Measurements from ENCODE around the gene LAMA5.

Gene LAMA5

DNA sequence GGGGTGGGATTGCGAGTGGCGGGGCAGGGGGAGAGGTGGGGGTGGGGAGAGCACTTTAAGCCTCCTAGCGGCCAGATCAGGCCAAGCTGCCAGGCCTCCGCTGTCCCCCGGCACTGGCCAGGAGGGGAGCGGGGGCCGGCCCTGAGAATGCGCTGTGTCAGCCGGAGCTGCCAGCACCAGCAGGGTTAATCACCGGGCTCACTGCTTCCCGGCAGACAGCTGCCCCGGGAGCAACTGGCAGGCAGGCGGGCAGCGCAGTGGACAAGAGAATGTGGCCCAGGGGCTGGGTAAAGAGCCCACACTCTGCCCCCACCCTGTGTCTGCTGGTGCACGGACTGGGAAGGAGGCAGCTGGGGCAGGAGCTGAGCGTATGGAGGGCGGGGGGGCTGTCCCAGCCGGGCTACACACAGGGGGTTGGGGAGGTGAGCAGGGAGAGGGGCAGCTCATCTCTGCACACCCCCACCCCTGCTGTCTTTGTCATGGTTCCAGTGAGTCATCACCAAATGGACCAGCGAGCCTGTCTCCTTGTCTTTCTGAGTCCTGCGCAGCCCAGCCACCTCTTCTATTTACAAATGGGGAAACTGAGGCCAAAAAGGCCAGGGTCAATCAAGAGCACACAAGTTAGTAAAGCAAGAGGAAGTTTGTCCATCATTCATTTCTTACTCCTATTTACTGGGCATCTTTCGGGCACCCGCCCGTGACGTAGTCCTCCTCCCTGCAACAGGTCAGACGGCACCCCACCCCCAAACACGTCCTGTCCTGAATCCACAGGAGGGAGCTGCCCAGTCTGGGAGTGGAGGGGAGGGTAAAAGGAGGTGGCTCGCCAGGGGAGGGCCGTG lies 2.1 kb upstream of the LAMA5 start:
- peak; percentile 51 for DNase-seq

DNA sequence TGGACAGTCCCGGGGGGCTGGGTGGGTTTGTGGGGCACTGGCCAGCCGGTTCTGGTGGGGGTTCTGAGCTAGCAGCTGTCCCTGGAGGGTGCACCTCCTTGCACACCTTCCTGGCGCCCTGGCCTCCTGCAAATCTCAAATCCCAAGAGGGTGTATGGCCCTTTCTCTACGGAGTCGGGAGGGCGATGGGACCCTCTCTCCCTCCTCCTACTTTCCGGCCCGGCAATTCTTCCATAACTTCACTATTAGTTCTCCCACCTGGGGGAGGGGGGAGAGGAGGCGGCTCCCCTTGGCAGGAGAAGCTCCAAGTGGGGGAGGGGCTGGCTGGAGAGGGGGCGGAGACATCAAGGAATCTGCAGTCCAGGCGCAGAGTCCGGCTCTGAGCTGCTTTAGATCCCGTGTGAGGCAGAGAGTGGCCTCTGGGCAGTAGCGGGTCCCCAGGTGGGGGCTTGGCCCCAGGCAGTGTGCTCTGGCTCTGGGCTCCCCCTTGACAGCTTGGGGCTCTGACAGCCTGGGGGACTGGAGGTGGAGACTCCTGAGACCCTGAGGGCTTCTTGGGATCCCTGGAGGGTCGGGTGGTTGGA lies 1.4 kb upstream of the LAMA5 start:
- DNase-seq, result peak; percentile 28

DNA sequence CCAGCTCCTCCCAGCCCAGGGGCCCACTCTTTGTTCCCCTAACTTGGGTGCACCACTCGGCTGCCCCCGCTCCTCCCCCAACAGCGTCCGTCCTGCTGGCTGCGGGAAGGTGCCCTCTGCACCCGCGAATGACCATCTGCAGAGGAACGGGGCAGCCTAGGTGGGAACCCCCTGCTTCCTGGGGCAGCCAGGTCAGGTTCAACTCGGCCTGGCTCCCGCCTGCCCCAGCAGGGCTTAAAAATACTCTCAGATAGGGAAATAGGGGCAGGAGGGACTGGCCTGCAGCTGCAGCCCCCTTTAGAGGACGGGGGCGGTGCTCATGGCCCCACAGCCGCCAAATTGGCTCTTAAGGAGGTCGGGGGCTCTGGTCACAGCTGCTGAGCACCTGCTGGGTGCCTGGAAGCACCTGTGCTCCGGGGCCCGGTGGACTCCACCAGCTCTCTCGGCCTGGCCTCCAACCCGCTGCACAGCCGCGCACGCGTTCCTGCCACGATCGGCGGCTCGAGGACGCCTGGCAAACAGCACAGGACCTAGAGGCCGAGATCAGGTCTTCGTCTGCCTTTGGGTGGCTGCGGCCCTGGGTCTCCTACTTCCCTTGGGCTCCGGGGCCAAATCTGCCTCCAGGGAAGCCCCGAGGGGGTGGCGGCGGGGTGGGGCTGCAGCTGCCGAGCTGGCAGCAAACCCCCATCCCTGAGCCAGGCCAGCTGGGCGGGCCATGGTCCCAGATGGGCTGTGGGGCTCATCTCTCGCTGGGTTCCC lies 700 bp upstream of the LAMA5 start:
- DNase-seq, result peak; percentile 20

DNA sequence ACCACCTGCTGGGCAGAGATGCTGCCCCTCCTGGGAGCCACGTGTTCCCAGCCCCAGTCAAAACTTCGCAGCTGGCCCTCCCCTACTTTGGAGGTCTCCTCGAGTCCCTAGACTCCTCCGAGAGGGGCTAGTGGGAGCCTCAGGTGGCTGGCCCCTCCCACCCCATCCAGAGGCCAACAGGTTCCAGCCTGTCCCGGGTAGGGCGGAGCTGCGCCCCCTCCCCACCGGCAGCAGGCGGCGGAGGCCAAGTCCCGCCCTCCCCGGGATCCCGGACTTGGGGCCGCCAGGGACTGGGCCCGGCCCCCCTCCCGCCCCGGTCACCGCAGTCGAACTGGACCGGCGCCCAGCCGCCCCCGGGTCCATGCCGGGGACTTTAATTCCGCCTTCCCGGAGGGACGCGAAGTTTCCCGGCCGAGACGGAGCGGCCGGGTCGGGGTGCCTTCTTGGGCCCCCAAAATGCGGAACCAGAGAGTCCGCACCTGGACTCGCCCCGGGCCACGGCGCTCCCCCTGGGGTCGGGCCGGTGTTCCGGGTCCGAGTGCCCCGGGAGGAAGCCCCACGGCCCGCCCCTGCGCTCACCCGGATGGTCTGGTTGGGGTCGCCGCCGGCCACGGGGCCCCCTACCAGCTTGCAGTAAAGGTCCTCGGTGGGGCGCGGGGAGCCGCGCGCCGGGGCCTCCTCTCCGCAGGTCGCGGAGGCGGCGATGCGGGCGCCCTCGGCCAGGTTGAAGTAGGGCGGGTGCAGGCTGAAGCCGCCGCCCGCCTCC lies 559 bp downstream of the LAMA5 start:
- DNase-seq, result no peak

DNA sequence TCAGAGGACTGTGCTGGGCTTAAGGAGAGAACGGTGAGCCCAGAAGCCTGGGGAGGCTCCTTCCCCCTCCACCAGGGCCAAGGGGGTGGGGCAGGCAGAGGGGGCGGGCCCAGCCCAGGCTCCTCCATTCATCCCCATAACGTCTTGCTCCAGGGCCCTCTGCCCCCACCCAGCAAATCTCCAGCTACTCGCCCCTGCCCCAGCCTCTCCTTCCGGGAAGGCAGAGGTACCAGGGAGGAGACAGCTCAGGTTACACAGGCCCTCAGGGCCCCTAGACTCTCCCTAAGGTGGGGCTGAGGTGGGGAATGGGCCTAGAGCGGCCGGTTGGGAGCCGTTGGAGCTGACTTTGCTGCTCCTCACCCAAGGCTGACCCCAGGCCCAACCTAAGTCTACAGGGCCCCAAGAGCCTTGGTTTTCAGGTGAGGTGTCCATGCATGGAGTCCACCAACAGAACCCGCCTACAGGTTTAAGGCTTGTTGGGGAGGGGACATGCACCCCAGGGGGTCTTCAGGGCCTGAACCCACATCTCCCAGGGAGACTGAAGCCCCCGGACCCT lies 1.2 kb downstream of the LAMA5 start:
- DNase-seq, result no peak

DNA sequence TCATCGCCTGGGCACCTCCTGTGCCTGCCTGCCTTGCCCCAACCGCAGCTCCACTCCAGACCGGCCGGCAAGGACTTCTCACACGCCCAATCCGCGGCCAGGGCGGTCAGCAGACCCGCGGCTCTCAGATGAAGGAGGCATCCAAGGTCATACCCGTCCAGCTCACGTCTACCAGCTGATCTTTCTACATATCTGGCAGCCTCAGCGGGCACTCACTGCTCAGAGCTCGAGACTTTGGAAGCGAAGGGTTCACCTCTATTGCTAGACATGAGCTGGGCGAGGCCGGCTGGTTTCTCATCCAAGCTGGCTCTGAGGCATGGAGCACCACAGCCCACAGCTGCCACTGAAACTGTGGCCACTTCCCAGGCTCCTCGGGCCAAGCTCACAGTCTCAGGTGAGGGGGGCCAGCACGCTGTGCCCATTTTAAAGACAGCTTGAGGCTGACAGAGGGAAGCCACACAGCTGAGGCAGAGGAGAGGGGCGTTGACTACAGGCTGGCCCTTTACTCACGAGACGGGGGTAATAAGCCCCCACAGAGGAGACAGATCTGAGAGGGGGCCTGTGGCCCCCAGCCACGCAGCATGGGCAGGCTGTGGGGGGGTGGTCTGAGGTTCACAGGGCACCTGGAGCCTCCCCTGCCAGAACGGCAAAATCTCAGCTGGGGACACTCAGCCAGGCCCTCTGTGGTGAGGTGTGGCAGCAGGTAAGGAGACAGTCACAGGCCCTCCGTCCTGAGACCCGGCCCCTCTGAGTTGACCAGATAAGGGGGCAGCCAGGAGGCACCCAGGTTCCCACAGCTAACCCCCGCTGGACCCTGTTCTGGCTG lies 2.0 kb downstream of the LAMA5 start:
- DNase-seq, result no peak

DNA sequence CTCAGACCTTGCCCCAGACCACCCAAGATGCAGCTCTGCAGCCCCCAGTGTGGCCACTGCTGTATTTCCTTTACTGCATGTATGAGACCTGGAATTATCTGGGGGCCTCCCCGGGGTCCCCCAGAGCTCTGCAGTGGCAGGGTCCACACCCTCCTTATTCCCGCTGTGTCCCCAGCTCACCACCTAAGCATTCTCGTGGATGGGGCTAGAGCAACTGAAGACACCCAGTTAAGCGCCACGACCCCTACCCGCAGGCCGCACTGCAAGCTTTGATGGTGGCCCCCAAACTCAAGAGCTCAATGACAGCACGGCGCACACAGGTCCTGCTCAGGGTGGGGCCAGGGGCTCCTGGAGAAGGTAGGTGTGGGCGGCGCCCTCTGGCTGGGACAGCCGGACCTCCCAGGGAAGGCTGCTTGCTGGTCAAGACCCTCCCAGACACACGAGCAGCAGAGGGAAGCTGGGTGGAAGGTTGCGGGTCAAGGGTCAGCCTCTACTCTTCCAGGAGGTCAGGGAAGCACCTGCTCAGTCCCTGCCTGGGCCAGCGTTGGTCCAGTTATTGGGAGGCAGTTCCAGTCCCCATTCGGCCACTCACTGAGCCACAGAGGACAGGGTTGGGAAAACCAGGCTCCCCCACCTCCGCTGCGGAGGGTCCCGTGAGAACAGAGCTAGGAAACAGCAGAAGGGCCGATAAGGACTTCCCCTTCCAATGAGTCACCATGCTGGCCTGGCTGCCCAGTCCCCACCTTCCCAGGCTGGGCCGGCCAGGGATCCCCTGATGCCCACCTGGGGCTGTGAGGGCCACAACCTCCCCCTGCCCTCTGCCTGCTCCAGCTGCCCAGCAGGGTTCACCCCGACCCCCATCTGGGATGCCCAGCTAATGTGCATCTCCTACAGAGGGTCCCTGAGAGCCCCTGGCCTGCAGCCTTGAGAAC lies 2.9 kb downstream of the LAMA5 start:
- DNase-seq, result no peak

DNA sequence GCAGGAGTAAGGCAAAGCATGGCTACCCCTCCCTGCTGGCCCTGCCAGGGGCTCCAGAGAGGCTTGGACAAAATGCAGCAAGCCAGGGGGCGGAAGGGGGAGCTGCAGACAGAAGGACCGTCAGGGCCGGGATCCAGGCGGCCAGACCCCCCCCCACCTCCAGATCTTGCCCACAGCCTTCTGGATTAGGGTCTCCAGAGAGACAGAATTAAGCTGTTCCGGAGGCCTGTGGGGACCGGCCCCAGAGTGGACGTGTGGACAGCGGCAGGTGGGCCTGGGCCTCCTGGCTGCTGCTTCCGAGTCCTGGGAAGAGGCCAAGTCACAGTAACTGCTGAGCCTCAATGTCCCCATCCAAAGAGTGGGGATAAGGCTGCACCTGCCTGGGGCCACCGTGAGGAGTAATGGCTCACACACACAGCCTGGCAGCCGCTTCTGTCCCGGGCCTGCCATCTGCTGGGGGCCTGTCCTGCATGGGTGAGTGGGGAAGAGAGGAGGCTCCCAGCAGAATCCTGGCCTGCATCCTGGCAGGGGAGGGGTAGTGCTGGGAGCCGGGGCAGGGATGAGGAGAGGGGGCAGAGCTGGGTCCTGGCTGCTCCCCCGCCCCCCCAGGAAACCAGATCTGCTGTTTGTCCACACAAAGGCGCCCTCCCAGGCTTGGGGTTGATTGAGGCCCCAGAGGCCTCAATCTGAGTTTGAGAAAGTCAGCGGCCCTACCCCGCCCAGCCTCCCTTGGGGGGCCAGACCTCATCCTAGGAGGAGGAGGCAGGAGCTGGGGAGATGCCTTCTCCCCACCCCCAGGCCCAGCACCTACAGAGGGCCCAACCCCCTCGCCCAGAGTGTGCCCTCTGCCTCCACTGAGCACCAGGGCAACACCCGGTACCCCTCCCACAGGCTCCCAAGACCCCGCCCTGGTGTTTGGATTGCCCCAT lies 3.9 kb downstream of the LAMA5 start:
- DNase-seq, result no peak

DNA sequence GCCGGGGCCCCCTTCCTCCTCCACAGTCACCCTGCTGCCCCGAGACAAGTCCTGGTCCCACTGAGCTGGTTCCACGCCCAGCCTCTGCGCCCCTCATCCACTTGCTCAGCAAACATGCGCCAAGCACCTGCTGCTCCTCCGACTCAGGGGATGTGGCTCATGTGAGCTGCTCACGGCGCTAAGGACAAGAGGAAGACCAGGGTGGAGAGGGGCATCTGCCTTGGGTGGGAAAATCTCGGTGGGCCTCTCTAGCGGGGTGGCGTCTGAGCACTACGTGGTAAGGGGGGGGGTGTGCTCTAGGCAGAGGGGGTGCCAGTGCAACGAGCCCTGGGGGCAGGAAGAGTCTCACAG lies 4.5 kb downstream of the LAMA5 start:
- no peak for DNase-seq

DNA sequence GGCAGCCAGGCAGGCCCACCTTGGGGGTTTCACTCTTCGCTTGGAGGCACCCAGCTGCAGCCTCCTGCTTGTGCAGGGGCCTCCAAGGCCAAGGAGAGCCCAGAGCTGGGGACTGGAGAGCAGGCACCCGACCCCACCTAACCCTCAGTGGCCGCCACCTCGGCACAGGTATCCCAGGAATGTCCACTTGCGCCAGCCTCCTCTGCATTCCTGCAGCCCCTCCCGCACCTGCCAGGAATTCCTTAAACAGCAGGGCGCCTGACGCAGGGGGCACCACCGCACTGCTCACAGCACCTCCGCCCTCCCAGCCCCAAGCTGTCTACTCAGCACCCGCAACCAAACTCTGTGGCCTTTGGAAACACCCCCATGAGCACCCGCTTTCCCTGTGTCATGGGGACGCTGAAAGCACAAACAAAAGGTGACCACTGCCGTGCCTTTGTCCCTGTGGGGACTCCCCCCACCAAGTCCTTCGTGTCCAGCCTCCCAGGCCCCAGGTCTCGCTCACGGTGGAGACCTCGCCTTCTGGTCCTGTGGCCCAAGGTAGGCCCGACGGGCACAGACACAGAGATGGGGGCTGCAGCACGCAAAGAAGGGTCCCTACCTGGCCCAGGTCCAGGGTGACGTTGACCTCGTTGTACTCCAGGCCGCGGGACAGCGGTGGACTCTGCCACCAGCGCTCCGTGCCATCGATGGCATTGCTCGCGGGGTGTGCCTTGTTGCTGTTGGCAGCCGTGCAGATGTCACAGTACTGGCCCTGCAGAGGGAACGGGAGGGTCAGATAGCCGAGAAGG lies 5.1 kb downstream of the LAMA5 start:
- DNase-seq, result no peak

DNA sequence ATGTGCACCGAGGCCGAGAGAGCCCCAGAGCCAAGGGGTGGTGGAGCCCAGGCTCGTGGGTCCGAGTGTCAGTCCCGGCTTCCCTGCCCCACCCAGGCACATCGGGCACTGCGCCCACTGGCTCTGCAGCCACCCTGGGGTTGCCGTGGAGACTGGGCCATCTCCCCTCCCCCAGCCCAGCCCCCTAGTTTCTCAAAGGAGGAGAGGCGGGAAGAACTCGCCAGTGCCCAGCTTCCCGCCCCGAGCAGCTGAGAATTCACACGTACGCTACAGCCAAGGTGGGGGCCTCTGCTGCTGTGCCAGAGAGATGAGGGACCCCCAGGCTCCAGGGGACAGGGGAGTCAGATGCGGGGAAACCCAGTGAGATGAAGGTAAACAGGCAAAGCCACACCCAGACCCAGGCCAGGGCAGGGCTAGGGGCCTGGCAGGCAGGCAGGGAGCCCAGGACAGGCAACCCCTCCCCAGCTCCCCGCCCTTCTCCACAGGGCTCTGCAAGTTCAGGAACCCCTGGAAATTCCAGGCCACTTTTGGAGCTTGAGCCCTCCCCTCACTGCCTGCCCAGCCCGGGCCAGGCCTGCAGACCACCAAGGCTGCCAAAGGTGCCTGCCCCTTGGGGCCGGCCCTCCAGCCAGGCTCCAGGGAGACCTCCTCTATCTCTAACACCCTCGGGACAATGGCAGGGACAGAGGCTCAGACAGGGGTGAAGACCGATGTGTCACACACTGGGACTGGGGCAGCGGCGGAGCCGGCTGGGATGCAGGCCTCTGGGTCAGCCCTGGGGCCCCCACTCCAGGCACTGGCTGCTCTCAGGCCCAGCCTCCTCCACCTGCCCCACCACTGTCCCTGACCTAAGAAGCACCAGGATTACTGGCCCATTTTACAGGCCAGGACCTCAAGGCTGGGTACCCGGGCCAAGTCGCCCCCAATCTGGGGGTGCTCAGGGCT lies 6.0 kb downstream of the LAMA5 start:
- DNase-seq, result no peak

DNA sequence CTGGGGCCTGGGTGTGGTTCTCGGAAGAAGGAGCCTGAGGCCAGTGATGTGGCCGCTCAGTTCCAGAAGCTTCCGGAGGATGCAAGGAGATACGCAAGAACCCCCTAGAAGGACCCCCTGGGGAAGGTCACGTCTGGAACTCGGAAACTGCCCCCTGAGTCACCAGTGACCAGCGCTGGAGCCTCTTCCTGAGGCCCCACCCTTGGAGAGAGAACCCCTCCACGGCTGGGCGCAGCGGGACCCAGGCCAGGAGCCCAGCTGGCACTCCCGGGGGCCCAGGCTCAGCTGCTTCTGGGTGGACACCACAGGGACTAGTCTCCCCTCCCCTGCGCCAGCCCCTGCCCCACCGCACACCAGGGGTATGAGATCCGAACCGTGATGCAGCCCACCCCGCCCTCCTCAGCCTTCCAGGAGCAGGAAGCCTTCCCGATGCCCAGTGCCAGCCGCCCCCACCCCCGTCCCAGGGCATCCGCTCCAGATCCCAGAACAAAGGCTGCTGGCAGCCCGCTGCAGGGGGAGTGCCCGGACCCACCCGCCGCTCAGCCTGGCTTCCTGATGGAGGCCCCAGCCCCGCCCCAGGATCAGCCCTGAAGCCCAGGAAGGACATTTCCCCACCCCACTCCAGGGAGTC lies 7.5 kb downstream of the LAMA5 start:
- no peak for DNase-seq

DNA sequence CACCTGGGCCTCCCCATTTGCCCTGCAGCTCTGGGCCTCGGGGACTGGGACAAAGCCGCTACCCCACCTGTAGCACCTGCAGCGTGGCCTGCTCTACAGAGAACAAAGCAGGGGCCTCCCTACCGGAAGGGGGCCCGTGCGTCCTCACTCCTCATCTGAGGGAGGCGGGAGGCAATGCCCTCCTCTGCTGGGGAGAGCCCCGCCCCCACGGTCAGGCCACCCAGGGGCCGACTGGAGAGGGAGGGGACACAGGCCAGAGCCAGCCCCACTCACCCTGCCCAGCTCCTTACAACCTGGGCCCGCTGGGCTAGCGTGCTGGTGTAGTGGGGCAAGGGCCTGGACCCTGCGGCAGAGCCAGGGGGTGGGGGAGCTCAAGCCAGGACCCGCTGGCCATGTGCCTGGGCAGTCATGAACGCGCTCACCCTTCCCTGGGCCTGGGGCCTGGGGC lies 8.0 kb downstream of the LAMA5 start:
- no peak for DNase-seq

DNA sequence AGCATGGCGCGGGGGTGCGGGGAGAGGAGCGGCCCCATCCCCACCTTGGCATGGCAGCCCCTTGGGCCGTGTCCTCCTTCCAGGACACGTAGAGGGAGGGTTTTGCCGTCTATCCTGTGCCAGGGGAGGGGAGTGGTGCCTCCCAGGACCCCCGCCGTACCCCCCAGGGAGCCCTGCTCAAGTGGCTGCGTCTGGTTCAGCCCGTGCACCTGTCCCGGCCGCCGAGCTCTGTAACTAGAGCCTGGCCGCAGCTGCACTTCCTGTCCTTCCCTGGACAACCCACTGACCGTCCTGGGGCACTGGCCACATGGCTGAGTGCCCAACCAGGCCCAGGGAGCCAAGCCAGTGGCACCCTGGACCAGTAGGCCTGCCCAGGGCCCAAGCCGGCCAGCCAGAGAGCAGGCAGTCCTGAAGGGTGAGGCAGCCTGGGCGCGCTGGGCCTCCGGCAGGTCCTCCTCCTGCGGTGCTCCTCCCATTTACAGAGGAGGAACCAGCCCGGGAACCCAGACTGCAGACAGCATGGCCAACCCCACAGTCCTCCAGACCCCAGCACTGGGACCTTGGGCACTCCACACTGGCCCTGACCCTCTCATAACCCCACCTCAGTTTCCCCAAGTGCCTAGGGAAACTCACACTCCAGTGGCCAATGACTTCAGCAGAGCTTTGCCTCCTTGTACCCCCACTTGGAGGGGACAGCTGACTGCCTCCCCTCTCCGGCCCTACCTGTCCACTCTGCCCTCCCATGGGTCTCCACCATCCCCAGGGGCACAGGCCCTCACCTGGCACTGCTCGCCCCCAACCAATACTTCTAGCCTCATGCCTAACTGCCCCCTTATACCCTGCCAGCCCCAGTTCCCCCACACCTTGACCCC lies 8.7 kb downstream of the LAMA5 start:
- DNase-seq, result no peak

DNA sequence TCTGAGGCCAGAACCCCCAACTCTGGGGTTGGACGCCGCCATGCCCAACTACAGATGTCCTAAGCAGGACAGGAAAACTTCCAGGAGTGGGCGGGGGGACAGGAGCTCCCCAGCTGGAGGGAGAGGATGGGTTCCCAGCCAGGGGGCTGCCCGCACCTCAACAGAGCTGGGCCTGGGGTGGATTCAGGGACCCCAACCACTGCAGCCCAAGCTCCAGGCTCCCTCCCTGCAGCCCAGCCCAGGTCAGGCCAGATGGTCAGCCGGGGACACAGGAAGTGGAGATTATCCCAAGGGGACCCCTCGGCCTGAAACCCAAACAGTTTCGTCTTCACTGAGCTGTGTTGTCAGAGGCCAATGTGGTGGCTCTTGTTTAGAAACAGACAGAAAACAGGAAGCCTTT lies 9.4 kb downstream of the LAMA5 start:
- DNase-seq, result no peak

DNA sequence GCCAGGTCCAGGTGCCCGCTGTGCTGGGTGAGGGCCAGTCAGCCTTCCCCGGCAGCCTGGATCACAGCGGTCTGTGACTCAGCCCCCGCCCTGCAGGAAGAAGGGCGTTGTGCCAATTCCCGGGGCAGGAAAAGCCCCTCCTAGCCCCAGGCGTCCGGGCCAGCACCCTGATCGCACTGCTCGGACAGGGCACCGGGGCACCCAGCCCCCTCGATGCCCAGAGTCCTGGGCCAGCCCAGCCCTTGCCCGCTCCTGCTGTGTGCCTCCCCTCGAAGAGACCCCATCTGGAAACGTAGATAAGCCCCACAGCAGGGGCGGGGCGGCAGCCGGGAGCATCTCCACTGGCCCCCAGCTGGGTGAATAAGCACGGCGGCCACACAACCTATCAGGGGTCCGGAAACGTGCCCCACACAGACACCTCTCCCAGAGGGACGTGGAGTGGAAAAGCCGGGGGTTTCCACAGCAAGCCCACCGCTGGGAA lies 9.9 kb downstream of the LAMA5 start:
- DNase-seq, result no peak
